Lung microvascular endothelial cell (primary cell): ENCODE results near the gene GULP1. TPM values are rescaled to one million over a fixed set of nuclear protein-coding genes. Genes with fewer than 3 reads are reported as not detected.
A peak's percentile ranks its signal among the peaks of the same experiment; 100 is the strongest.
"Not testable (repeated sequence)": the region's sequence is repeated elsewhere in the genome, so short reads cannot be mapped to it uniquely, and the experiment has no call there.

Experiments
- DNase-seq, 2 donors: peaks; one replicate each; pipeline versions ENCODE4 v3.0.0 to v3.0.0-alpha.2; 2010; ENCODE audit warnings: low read depth in 2 of 2
- total RNA-seq: library from RNA; depleted of rRNA; stranded (reverse); fragments of >200 nt; gene quantifications from 2 replicates; pipeline ENCODE4 v1.2.1, GENCODE V29; 2014

GULP1 gene
- total RNA-seq, 1 donor from 2014 or later: 2.4 TPM

GRCh38 chr2:188292348-188293239, 920 bp downstream of the GULP1 start:
- DNase-seq: peak; percentile 43 to 90

- DNase-seq: peak; percentile 62 to 83
Observed at GRCh38 chr2:188293601-188294351, 2.1 kb downstream of the GULP1 start.

DNA sequence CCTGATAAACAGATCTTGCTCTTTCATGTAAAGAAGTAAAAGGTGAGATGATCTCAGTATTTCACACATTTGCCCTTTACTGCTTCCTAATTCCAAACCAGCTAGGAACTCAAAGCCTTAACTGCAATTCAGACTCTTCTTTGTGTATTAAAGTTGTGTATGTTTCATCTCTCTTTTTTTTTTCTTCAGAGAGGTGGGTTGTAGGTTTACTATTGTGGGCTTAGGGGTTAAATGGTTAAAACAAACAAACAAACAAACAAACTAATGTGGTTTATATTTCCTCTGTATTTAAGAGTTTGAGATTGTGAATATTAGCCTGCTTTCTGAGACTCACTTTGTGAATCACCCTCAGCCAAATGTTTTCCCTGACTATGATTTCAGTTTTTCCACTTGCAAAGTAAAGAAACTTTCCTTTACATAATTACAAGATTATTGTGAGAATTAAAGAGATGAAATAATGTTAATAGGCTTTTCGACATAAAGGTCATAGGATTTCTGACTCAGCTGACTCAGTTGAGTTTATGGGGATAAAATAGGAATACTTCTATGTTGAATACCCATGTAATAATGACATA, 2.8 kb downstream of the GULP1 start:
- peak; percentile 17 for DNase-seq

GRCh38 chr2:188295067-188295685, 3.5 kb downstream of the GULP1 start:
- DNase-seq: no peak

GRCh38 chr2:188297978-188298377, 6.3 kb downstream of the GULP1 start:
- no peak for DNase-seq

- DNase-seq: not testable (repeated sequence)
Observed at GRCh38 chr2:188298937-188299371, 7.3 kb downstream of the GULP1 start.

DNA sequence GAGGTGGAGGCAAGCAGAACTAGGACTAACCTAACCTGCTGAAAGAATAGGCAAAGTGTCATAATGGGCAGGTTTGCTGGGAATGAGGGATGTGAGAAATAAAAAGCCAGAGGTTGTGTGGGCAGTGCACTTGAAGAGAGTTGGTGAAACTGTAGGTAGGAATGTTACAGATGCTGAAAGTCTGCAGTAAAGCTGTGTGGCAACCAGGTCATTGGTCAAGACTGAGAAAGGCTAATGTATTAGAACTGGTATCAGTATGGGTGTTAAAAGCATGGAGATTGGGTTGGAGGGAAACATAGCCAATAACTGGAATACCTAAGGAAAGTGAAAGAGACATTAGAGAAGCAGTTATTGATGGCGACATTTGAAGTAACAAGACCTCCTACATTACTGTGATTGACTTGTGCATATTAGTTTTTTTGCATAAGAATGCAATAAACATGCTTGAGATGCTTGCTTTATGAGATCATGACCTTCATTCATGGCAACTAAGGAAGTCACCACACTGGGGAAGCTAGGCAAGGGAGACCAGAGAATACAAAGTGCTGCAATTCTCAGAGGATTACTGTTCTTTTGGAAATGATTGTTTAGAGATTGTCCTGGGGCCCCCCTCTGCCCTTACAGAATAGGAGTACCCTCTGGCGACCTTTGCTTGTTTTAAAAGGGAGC, 11.8 kb downstream of the GULP1 start:
- DNase-seq: peak in 1 of 2 donors; percentile 84

GRCh38 chr2:188305271-188305670, 13.6 kb downstream of the GULP1 start:
- no peak for DNase-seq

- DNase-seq: no peak
Observed at GRCh38 chr2:188306271-188306670, 14.6 kb downstream of the GULP1 start.

- no peak for DNase-seq
Observed at GRCh38 chr2:188307850-188308283, 16.2 kb downstream of the GULP1 start.

GRCh38 chr2:188308483-188308882, 16.8 kb downstream of the GULP1 start:
- DNase-seq: no peak

DNA sequence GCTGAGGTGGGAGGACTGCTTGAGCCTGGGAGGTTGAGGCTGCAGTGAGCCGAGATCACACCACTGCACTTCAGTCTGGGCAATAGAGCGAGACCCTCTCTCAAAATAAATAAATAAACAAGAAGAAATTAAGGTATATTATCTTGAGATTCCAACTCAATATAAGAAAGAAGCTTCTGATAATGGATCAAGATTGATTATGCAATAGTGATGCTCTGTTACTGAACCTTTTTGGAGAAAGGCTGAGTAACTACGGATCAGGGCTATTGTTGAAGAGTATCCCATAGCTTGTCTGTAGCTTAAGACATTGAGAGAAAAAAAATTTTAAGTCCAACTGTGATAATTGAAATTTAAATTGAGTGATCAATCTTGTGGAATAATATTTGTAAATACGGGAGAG, 17.7 kb downstream of the GULP1 start:
- no peak for DNase-seq

- peak; percentile 55 to 67 for DNase-seq
Observed at GRCh38 chr2:188314314-188315054, 22.8 kb downstream of the GULP1 start.

DNA sequence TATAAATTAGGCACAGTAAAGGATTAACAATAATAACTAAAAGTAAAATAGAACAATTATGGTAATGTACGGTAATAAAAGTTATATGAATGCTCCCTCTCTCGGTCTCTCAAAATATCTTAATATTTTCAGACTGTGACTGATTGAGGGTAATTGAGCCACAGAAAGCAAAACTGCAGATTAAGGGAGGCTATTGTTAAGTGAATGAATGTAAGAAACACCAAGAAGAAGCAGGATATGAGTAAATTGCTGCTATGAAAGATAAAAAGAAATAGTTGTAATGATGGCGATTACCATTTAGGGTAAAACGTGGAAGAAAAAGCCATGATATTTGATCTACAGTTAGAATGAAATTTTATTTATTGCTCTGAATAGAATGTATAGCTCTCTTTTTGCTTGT, 24.1 kb downstream of the GULP1 start:
- peak in 1 of 2 donors; percentile 19 for DNase-seq

DNA sequence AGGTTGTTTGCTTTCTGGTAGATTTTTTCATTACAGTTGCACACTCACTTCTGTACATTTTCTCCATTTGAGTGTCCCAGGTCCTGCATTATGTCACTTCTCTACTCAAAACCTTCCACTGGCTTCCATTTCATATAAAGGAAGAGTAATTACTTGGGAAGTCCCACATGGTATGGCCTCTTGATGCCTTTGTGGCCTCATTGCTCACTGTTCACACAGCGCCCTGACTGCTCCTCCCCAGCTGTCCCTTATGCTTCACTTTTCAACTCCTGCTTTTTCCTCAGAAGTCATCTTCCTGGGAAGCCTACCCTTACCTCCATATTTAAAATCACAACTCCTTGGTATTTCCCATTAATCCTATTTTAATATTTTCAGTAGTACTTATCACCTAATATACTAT, 24.7 kb downstream of the GULP1 start:
- DNase-seq: no peak

DNA sequence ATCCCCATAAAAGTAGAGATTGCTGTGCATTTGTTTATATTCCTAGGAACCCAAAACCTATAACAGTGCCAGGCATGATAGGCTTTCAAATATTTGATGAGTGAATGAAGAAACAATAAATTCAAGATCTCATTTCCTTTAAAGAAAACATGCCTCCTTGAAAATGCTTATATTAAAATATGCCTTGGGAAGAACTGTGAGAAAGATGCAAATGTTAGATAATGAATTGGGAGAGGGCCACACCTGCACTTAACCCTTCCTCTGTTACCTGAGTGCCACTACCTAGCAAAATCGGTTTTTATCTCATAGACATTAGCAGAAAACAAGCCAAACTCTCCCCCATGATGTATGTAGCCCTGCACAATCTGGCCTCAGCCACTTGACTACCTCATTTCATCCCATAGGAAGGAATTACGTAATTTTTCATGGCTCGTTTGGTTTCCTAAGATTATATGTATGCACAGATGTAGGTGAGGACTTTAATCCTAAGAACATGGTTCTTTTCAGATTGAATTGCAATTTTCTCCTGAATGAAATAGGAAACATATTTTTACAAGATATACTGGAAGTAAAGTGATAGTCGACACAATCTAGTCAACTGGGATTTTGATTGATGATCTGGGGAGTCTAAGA, 25.2 kb downstream of the GULP1 start:
- no peak for DNase-seq

DNA sequence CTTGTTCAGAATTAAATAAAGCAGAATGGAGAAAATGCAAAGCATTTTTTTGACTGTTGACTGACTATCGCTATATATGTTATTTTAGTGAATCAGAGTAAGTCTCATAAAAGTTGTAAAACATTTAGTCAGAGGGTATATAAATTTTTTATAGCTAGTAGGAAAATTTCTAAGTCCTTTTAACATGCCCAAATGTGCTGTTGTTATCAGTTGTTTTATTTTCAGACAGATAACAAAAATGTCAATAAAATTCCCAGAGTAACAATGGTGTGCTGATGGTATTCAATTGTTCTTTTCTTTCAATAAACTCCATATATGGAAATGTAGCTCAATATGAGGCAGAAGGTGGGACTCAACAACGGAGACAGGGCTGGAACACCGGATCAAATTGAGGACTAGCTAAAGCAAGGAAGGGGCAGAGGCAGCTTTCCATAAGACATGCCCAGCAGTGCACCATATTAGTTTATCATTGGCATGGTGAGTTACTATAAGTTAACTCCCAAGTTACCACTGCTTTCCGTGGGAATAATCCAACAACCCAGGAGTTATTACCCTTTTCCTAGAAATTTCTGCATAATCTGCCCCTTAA, 26.6 kb downstream of the GULP1 start:
- peak in 1 of 2 donors; percentile 5 for DNase-seq

GRCh38 chr2:188319838-188320237, 28.2 kb downstream of the GULP1 start:
- no peak for DNase-seq

- DNase-seq: peak; percentile 6 to 83
Observed at GRCh38 chr2:188320861-188321260, 29.2 kb downstream of the GULP1 start.
